PC-3 (cell line): ENCODE results near the gene ARHGEF26. TPM values are rescaled to one million over a fixed set of nuclear protein-coding genes. Genes with fewer than 3 reads are reported as not detected.

Experiments used
- ATAC-seq: fragments of 200-7000 bp; cut with Tn5 transposase; 2 replicates; pipeline ENCODE4 v1.9.1; 2020; ENCODE audit warnings: mild to moderate bottlenecking, moderate library complexity
- BruUV-seq: library from RNA; stranded (reverse); fragments of 400-500 nt; replicated peaks from 2 replicates; lab custom pipeline; 2021; lab: Mats Ljungman, UMichigan
- CTCF ChIA-PET: fragments of 300-600 bp; sonication (Branson Sonifier 250); formaldehyde crosslinking; loops from one replicate; lab custom pipeline; 2022; ENCODE audit warnings: antibody characterized with exemption; lab: Charles Lee
- POLR2A ChIA-PET: fragments of 300-600 bp; sonication (Branson Sonifier 250); formaldehyde crosslinking; loops from one replicate; lab custom pipeline; 2022; ENCODE audit warnings: antibody characterized with exemption; ENCODE audit not compliant: unreplicated experiment; lab: Charles Lee
- DNase-seq: peaks from one replicate; pipeline ENCODE4 v3.0.0-alpha.2; 2015
- H2AFZ ChIP-seq: fragments of 300-600 bp; sonication (generic); 2 replicates; pipeline ENCODE4 v1.6.0; 2016; ENCODE audit warnings: antibody characterized with exemption, low read length
- H3F3A ChIP-seq: fragments of 300-600 bp; sonication (generic); one replicate; pipeline ENCODE4 v1.6.0; 2017; ENCODE audit warnings: antibody characterized with exemption, low read length, control low read depth, mild to moderate bottlenecking; ENCODE audit not compliant: unreplicated experiment
- H3K27ac ChIP-seq: fragments of 300-600 bp; sonication (generic); 2 replicates; pipeline ENCODE4 v1.5.1; 2016; ENCODE audit warnings: mild to moderate bottlenecking, low read length
- H3K27me3 ChIP-seq: fragments of 300-600 bp; sonication (generic); 2 replicates; pipeline ENCODE4 v1.6.1; 2016; ENCODE audit warnings: low read length, mixed read lengths
- H3K36me3 ChIP-seq: fragments of 300-600 bp; sonication (generic); 2 replicates; pipeline ENCODE4 v1.6.1; 2016; ENCODE audit warnings: low read depth, mixed run types, low read length, mixed read lengths
- H3K4me1 ChIP-seq: fragments of 300-600 bp; sonication (generic); 2 replicates; pipeline ENCODE4 v1.5.1; 2016; ENCODE audit warnings: low read length; ENCODE audit not compliant: insufficient read depth
- H3K4me2 ChIP-seq: fragments of 300-600 bp; sonication (generic); 2 replicates; pipeline ENCODE4 v1.6.0; 2016; ENCODE audit warnings: low read length
- H3K4me3 ChIP-seq: fragments of 300-600 bp; sonication (generic); 2 replicates; pipeline ENCODE4 v1.5.1; 2016; ENCODE audit warnings: mild to moderate bottlenecking, low read length, mixed read lengths
- H3K79me2 ChIP-seq: fragments of 300-600 bp; sonication (generic); 2 replicates; pipeline ENCODE4 v1.6.1; 2017; ENCODE audit warnings: low read length, mixed read lengths
- H3K9ac ChIP-seq: fragments of 300-600 bp; sonication (generic); 2 replicates; pipeline ENCODE4 v1.6.0; 2016; ENCODE audit warnings: mild to moderate bottlenecking, low read length
- H3K9me2 ChIP-seq: fragments of 300-600 bp; sonication (generic); replicated peaks from 2 replicates; pipeline ENCODE4 v1.6.1; 2016; ENCODE audit warnings: mixed run types, low read length, mixed read lengths
- H3K9me3 ChIP-seq: fragments of 300-600 bp; sonication (generic); 2 replicates; pipeline ENCODE4 v1.6.1; 2016; ENCODE audit warnings: low read length, mixed read lengths
- H4K20me1 ChIP-seq: fragments of 300-600 bp; sonication (generic); 2 replicates; pipeline ENCODE4 v1.6.1; 2016; ENCODE audit warnings: low read length, mixed read lengths
- CTCF ChIP-seq: fragments of 300-600 bp; sonication (generic); conservative IDR thresholded peaks from 2 replicates; pipeline ENCODE4 v1.5.1; 2017; ENCODE audit warnings: antibody characterized with exemption, low read depth, mild to moderate bottlenecking, low read length
- EZH2 ChIP-seq: fragments of 300-600 bp; sonication (generic); IDR thresholded peaks from one replicate; pipeline ENCODE4 v1.6.1; 2017; ENCODE audit warnings: antibody characterized with exemption, mild to moderate bottlenecking, low read length; ENCODE audit not compliant: unreplicated experiment
- EZH2phosphoT487 ChIP-seq: fragments of 300-600 bp; sonication (generic); IDR thresholded peaks from 2 replicates; pipeline ENCODE4 v1.6.1; 2018; ENCODE audit warnings: mild to moderate bottlenecking, antibody characterized with exemption, low read length, borderline replicate concordance
- intact Hi-C: fragments of 100-400 bp; cut with micrococcal nuclease; formaldehyde crosslinking; loops from 2 replicates; pipeline ENCODE4 v1.9.0; 2023
- total RNA-seq: library from RNA; depleted of rRNA; stranded (reverse); fragments of >200 nt; gene quantifications from 2 replicates; pipeline ENCODE4 v1.2.3, GENCODE V29; 2014

Gene ARHGEF26
- total RNA-seq, 1 experiment from 2014 or later, result 5.0 TPM

DNA sequence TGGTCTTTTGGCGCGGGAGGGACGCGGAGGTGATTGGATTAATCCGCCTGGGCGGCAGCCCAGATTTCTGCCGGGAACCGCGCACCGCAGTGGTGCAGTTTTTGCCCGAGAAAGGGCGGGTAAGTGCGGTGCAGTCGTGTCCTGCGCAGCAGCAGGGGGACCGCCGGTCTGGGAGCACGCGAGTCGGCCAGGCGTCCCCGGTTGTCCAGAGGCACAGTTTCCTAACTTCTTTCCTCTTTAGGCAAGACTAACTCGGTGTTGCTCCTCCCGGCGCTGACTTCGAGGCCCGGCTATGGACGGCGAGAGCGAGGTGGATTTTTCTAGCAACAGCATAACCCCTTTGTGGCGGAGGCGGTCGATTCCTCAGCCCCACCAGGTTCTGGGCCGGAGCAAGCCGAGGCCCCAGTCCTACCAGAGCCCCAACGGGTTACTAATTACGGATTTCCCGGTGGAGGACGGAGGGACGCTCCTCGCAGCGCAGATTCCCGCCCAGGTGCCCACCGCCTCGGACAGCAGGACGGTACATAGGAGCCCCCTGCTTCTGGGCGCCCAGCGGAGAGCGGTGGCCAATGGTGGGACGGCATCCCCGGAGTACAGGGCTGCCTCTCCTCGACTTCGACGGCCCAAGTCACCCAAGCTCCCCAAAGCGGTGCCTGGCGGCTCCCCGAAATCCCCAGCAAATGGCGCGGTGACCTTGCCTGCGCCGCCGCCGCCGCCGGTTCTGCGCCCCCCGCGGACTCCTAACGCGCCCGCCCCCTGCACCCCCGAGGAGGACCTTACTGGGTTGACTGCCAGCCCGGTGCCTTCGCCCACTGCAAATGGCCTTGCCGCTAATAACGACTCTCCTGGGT is 736 bp downstream of the ARHGEF26 start:
- Histone ChIP-seq H3K27ac (no peak overlapping the region), H2AFZ (peak overlapping the region; percentile 99), H3K4me2 (peak overlapping the region; percentile 97), H4K20me1 (no peaks in the 10 kb centered on the region), H3K79me2 (peaks cover 17% of the 10 kb centered on the region), H3K36me3 (no peaks in the 10 kb centered on the region), H3K4me1 (peaks cover 32% of the 10 kb centered on the region), H3K9ac (peak overlapping the region; percentile 61), H3K9me2 (no peaks in the 10 kb centered on the region), H3K27me3 (no peaks in the 10 kb centered on the region), H3K4me3 (peak overlapping the region; percentile 93), H3F3A (no peaks in the 10 kb centered on the region), H3K9me3 (no peaks in the 10 kb centered on the region)
- BruUV-seq, result TSS peak; percentile 41
- ATAC-seq (peak; percentile 40), DNase-seq (peak; percentile 44)
- CTCF ChIA-PET, result interaction anchor here (1.3 kb wide), 1 partner anchor 132 kb away, joined by 10 read pairs; no protein-coding TSS in a partner anchor
- intact Hi-C loops, result loop anchor here (10.0 kb wide), 1 partner anchor 133 kb away; no protein-coding TSS in a partner anchor
- no peak for TF ChIP-seq EZH2phosphoT487
- TF ChIP-seq CTCF, result no peak
- TF ChIP-seq EZH2, result no peak
- POLR2A ChIA-PET, result interaction anchor here (0.6 kb wide), 1 partner anchor 1100 kb away, joined by 3 read pairs; no protein-coding TSS in a partner anchor

- H3K36me3 ChIP-seq, result no peaks in the 10 kb centered on the region
- H3K4me1 ChIP-seq, result peaks cover 32% of the 10 kb centered on the region
- H3K9ac ChIP-seq, result peak overlapping the region; percentile 61; the same call in 1 of the 2 replicates
- no peak overlapping the region for H3K27ac ChIP-seq
- H3K9me2 ChIP-seq, result no peaks in the 10 kb centered on the region
- H3K27me3 ChIP-seq, result no peaks in the 10 kb centered on the region
- CTCF ChIA-PET, result no interaction called here
- peak overlapping the region; percentile 97 for H3K4me2 ChIP-seq
- no peak for DNase-seq
- no peaks in the 10 kb centered on the region for H4K20me1 ChIP-seq
- H3K4me3 ChIP-seq, result peak overlapping the region; percentile 93
- H3F3A ChIP-seq, result no peaks in the 10 kb centered on the region
- intact Hi-C loops, result loop anchor here (10.0 kb wide), 1 partner anchor 132 kb away; no protein-coding TSS in a partner anchor
- TF ChIP-seq EZH2phosphoT487 (no peak), CTCF (no peak), EZH2 (no peak)
- peaks cover 17% of the 10 kb centered on the region for H3K79me2 ChIP-seq
- no peaks in the 10 kb centered on the region for H3K9me3 ChIP-seq
- ATAC-seq, result no peak; the same call in 1 of the 2 replicates
- peak overlapping the region; percentile 99 for H2AFZ ChIP-seq
- TSS peak; percentile 37 for BruUV-seq
- POLR2A ChIA-PET, result no interaction called here
Observed at GRCh38 chr3:154122552-154122911, 1.3 kb downstream of the ARHGEF26 start.
